ENCODE data around the gene LIM2.
A peak's percentile ranks its signal among the peaks of the same experiment; 100 is the strongest.
"Not testable (repeated sequence)": the region's sequence is repeated elsewhere in the genome, so short reads cannot be mapped to it uniquely, and the experiment has no call there.

LIM2 gene

GRCh38 chr19:51421229-51422052 lies 33.7 kb upstream of the LIM2 start:
- no peak for DNase-seq (ENCODE audit: low read depth)
- no peak overlapping the region for H3K4me3 ChIP-seq (ENCODE audit: low read depth, low read length)
- no peak for TF ChIP-seq CTCF (IDR thresholded peaks at IDR 0.05; ENCODE audit: insufficient read depth, low read depth, low read length, missing control alignments)

GRCh38 chr19:51420511-51420910 lies 32.7 kb upstream of the LIM2 start:
- not testable (repeated sequence) for H3K4me3 ChIP-seq (ENCODE audit: low read depth, low read length); DNase-seq (ENCODE audit: low read depth)

- no peak for TF ChIP-seq CTCF (IDR thresholded peaks at IDR 0.05; ENCODE audit: insufficient read depth, low read depth, low read length, missing control alignments)
- peak; percentile 41 for DNase-seq (ENCODE audit: low read depth)
- no peak overlapping the region for H3K4me3 ChIP-seq (ENCODE audit: low read depth, low read length)
Measured at GRCh38 chr19:51418707-51419106, 30.9 kb upstream of the LIM2 start.

- DNase-seq (ENCODE audit: low read depth) = peak; percentile 40
- no peak for TF ChIP-seq CTCF (IDR thresholded peaks at IDR 0.05; ENCODE audit: insufficient read depth, low read depth, low read length, missing control alignments)
- peak overlapping the region; percentile 51; the same call in 1 of the 2 replicates for H3K4me3 ChIP-seq (ENCODE audit: low read depth, low read length)
Measured at GRCh38 chr19:51417810-51418157, 30.0 kb upstream of the LIM2 start.

GRCh38 chr19:51417107-51417809 lies 29.5 kb upstream of the LIM2 start, which contains the start of gene SIGLEC10:
TSS of gene SIGLEC10 (minus strand) at chr19:51417642. CDS start at chr19:51417581, 61 bp downstream.
- no peak for TF ChIP-seq CTCF (IDR thresholded peaks at IDR 0.05; ENCODE audit: insufficient read depth, low read depth, low read length, missing control alignments)
- peak within 1 kb of the TSS; percentile 51 for H3K4me3 ChIP-seq (ENCODE audit: low read depth, low read length)
- DNase-seq (ENCODE audit: low read depth) = peak; percentile 86

- H3K4me3 ChIP-seq (ENCODE audit: low read depth, low read length); DNase-seq (ENCODE audit: low read depth): not testable (repeated sequence)
Measured at GRCh38 chr19:51416422-51416821, 28.6 kb upstream of the LIM2 start.

- no peak for TF ChIP-seq CTCF (IDR thresholded peaks at IDR 0.05; ENCODE audit: insufficient read depth, low read depth, low read length, missing control alignments)
- no peak for DNase-seq (ENCODE audit: low read depth)
- H3K4me3 ChIP-seq (ENCODE audit: low read depth, low read length) = no peak overlapping the region
Measured at GRCh38 chr19:51415187-51415586, 27.4 kb upstream of the LIM2 start.

Measured in GM12865 (cell line).